Liver (tissue), 9 donors: ENCODE data around the gene PLAAT4. TPM values are rescaled to one million over a fixed set of nuclear protein-coding genes. Genes with fewer than 3 reads are reported as not detected.

ENCODE experiments used
- DNase-seq: peaks from one replicate; pipeline ENCODE4 v3.0.0-alpha.2; 2017; ENCODE audit warnings: low spot score
- H3K27ac ChIP-seq, 2 donors: one replicate each; pipeline ENCODE4 v1.7.0; 2013; ENCODE audit warnings: inconsistent platforms in 2 of 2, low read length in 2 of 2, control low read depth in 1 of 2, low read depth in 1 of 2, mild to moderate bottlenecking in 1 of 2
- H3K27me3 ChIP-seq, 4 donors: one replicate each; pipeline versions ENCODE4 v1.6.1 to v1.7.0; 2013; ENCODE audit warnings: low read length in 3 of 4, inconsistent platforms in 1 of 4, mild to moderate bottlenecking in 1 of 4, moderate library complexity in 1 of 4; ENCODE audit not compliant: control insufficient read depth in 4 of 4, insufficient read depth in 4 of 4
- H3K36me3 ChIP-seq, 4 donors: one replicate each; pipeline versions ENCODE4 v1.6.1 to v1.7.0; 2013; ENCODE audit warnings: low read length in 3 of 4, mild to moderate bottlenecking in 3 of 4, low read depth in 1 of 4, moderate library complexity in 1 of 4; ENCODE audit not compliant: control insufficient read depth in 4 of 4, insufficient read depth in 3 of 4
- H3K4me1 ChIP-seq, 4 donors: one replicate each; pipeline versions ENCODE4 v1.6.1 to v1.7.0; 2013; ENCODE audit warnings: low read length in 3 of 4, mild to moderate bottlenecking in 3 of 4, moderate library complexity in 1 of 4; ENCODE audit not compliant: control insufficient read depth in 4 of 4, insufficient read depth in 4 of 4
- H3K4me3 ChIP-seq, 3 donors: one replicate each; pipeline versions ENCODE4 v1.6.1 to v1.7.0; 2013; ENCODE audit warnings: low read length in 3 of 3, control low read depth in 1 of 3, low read depth in 1 of 3, mild to moderate bottlenecking in 1 of 3
- H3K9ac ChIP-seq, 2 donors: one replicate each; pipeline ENCODE4 v1.7.0; 2013; ENCODE audit warnings: low read length in 2 of 2, mild to moderate bottlenecking in 2 of 2, moderate library complexity in 2 of 2, control low read depth in 1 of 2, low read depth in 1 of 2
- H3K9me3 ChIP-seq, 4 donors: one replicate each; pipeline versions ENCODE4 v1.6.1 to v1.7.0; 2013; ENCODE audit warnings: low read length in 3 of 4; ENCODE audit not compliant: control insufficient read depth in 4 of 4
- ATF3 ChIP-seq: IDR thresholded peaks from 2 replicates; pipeline ENCODE4 v1.6.1; 2016; ENCODE audit warnings: antibody characterized with exemption
- CTCF ChIP-seq: fragments of 150-350 bp; IDR thresholded peaks from 2 replicates; pipeline ENCODE4 v1.5.1; 2017; ENCODE audit warnings: improper control_type of control experiment, low read depth, low read length; ENCODE audit not compliant: missing input control
- EGR1 ChIP-seq, 2 donors: IDR thresholded peaks; 2 replicates each; pipeline ENCODE4 v1.6.1; 2016 to 2018; ENCODE audit warnings: antibody characterized with exemption in 2 of 2, low read depth in 2 of 2
- FOXA1 ChIP-seq: IDR thresholded peaks from 2 replicates; pipeline ENCODE4 v1.6.1; 2016; ENCODE audit warnings: antibody characterized with exemption
- FOXA2 ChIP-seq: IDR thresholded peaks from 2 replicates; pipeline ENCODE4 v1.6.1; 2016; ENCODE audit warnings: antibody characterized with exemption
- GABPA ChIP-seq, 2 donors: IDR thresholded peaks in 1 of 2; conservative IDR thresholded peaks in 1 of 2; 2 replicates each; pipeline ENCODE4 v1.6.1; 2016; ENCODE audit warnings: antibody characterized with exemption in 2 of 2, mild to moderate bottlenecking in 1 of 2, moderate library complexity in 1 of 2
- HNF4A ChIP-seq, 2 donors: conservative IDR thresholded peaks; 2 replicates each; pipeline ENCODE4 v1.6.1; 2016; ENCODE audit warnings: antibody characterized with exemption in 2 of 2, mild to moderate bottlenecking in 2 of 2
- HNF4G ChIP-seq: IDR thresholded peaks from 2 replicates; pipeline ENCODE4 v1.6.1; 2016; ENCODE audit warnings: antibody characterized with exemption
- JUND ChIP-seq, 2 donors: IDR thresholded peaks; 2 replicates each; pipeline ENCODE4 v1.6.1; 2016; ENCODE audit warnings: antibody characterized with exemption in 2 of 2
- MAX ChIP-seq: IDR thresholded peaks from 2 replicates; pipeline ENCODE4 v1.6.1; 2016; ENCODE audit warnings: antibody characterized with exemption
- NR2F2 ChIP-seq: IDR thresholded peaks from 2 replicates; pipeline ENCODE4 v1.6.1; 2016; ENCODE audit warnings: antibody characterized with exemption
- RAD21 ChIP-seq, 2 donors: IDR thresholded peaks; 2 replicates each; pipeline ENCODE4 v1.6.1; 2016; ENCODE audit warnings: antibody characterized with exemption in 2 of 2, mild to moderate bottlenecking in 2 of 2
- REST ChIP-seq: IDR thresholded peaks from 2 replicates; pipeline ENCODE4 v1.6.1; 2016; ENCODE audit warnings: antibody characterized with exemption, mild to moderate bottlenecking
- RXRA ChIP-seq, 2 donors: IDR thresholded peaks; 2 replicates each; pipeline ENCODE4 v1.6.1; 2017 to 2018; ENCODE audit warnings: antibody characterized with exemption in 2 of 2, mild to moderate bottlenecking in 1 of 2
- SP1 ChIP-seq: IDR thresholded peaks from 2 replicates; pipeline ENCODE4 v1.6.1; 2018; ENCODE audit warnings: antibody characterized with exemption, mild to moderate bottlenecking
- TAF1 ChIP-seq: conservative IDR thresholded peaks from 2 replicates; pipeline ENCODE4 v1.6.1; 2016; ENCODE audit warnings: antibody characterized with exemption, mild to moderate bottlenecking
- YY1 ChIP-seq: IDR thresholded peaks from 2 replicates; pipeline ENCODE4 v1.6.1; 2016; ENCODE audit warnings: antibody characterized with exemption, mild to moderate bottlenecking
- ZBTB33 ChIP-seq: IDR thresholded peaks from 2 replicates; pipeline ENCODE4 v1.6.1; 2016; ENCODE audit warnings: antibody characterized with exemption
- polyA plus RNA-seq, 2 donors: library from polyadenylated mRNA; stranded (reverse) in 1 of 2; unstranded in 1 of 2; fragments of 200-250 nt in 1 of 2; fragments of >200 nt in 1 of 2; fragmentation: Nextera tagmentation in 1 of 2; extraction: Ambion mirVana in 1 of 2; gene quantifications; one replicate each; pipeline versions ENCODE4 v1.2.1 to v1.2.3, GENCODE V29; 2013 to 2015
- total RNA-seq, 2 donors: library from RNA; depleted of rRNA; stranded (reverse); fragments of >200 nt; gene quantifications; one replicate each; pipeline ENCODE4 v1.2.3, GENCODE V29; 2014
- donor health status: healthy.
- donor health status: healthy.
- donor health status: healthy.
- donor health status: healthy.
- donor health status: healthy.

Gene PLAAT4
- total and polyA plus RNA-seq, 4 donors = 4.4 to 86.4 (median 44.8) TPM

GRCh38 chr11:63583357-63583677 lies 46.7 kb downstream of the PLAAT4 start:
- no peak overlapping the region for H3K9ac ChIP-seq
- no peak for DNase-seq
- H3K27me3 ChIP-seq = no peaks in the 10 kb centered on the region
- no peak overlapping the region for H3K4me3 ChIP-seq
- TF ChIP-seq FOXA2 (no peak), EGR1 (IDR thresholded peaks at IDR 0.05; ENCODE audit: low read depth in 2 of 2) (no peak), CTCF (no peak), MAX (no peak), ATF3 (no peak), JUND (IDR thresholded peaks at IDR 0.05) (no peak), FOXA1 (no peak), GABPA (IDR thresholded peaks at IDR 0.05 in 1 of 2, conservative IDR thresholded peaks at IDR 0.05 in 1 of 2) (no peak), HNF4G (no peak), REST (no peak), RXRA (IDR thresholded peaks at IDR 0.05) (no peak), HNF4A (conservative IDR thresholded peaks at IDR 0.05) (no peak), SP1 (no peak), NR2F2 (no peak), ZBTB33 (no peak), YY1 (no peak), TAF1 (no peak), RAD21 (IDR thresholded peaks at IDR 0.05) (no peak)
- peaks cover 6 to 17% (median 10%) of the 10 kb centered on the region in 4 donors for H3K4me1 ChIP-seq
- no peak overlapping the region for H3K27ac ChIP-seq
- H3K36me3 ChIP-seq = peaks cover 7 to 19% (median 17%) of the 10 kb centered on the region in 4 donors
- H3K9me3 ChIP-seq = no peaks in the 10 kb centered on the region
